GM21717 (cell line): ENCODE results near the gene QTRT2.

ENCODE experiments used
- ATAC-seq: cut with Tn5 transposase; IDR thresholded peaks from one replicate; pipeline ENCODE4 v1.9.1; 2021; ENCODE audit warnings: mild to moderate bottlenecking, moderate library complexity; ENCODE audit not compliant: unreplicated experiment

Gene QTRT2

GRCh38 chr3:114119776-114120175 is 63.2 kb downstream of the QTRT2 start:
- no peak for ATAC-seq

- no peak for ATAC-seq
Measured at GRCh38 chr3:114120211-114120610, 63.7 kb downstream of the QTRT2 start.

DNA sequence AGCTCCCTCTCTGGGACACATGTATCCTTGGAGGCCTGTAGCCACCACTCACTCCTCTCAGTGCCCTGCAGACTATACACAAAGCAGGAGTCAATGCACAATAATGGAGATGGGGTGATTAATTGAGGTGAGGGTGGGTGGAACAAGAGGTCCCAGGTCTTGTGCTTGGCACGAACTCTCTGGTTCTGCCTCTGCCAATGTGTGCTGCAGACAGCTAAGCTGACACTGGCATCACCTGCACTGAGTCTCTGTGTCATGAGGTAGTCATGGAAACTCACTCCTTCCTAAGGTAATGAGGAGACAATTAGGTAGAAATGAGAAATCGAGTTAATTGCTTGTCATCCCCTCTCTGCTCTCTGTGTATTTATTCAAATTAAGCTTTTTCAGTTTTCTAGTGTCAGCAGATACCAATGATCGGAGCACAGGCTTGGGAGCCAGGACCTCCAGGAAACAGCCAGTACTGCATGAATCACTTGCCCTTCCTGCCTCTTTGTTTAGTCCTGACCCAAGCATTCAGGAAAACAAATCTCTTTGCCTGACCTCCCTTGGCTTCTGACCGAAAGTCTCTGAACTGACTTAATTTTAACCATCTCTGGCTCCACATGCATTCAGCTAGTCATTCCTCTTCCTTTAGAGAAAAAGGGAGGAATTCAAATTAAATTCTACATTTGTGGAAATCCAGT is 65.6 kb downstream of the QTRT2 start:
- ATAC-seq: no peak

DNA sequence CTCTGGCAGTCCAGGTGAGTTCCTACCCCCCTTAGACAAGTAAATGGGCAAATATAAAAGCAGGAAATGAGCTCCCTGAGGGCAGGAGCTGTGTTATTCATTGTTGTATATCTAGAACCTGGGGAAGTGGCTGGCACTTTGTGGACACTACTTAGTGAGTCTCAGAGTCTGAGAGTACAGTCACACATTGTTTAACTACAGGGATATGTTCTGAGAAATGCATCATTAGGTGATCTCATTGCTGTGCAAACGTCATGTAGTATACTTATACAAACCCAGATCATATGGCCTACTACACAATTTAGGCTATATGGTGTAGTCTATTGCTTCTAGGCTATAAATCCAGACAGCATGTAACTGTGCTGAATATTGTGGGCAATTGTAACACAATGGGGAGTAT is 69.9 kb downstream of the QTRT2 start:
- no peak for ATAC-seq

DNA sequence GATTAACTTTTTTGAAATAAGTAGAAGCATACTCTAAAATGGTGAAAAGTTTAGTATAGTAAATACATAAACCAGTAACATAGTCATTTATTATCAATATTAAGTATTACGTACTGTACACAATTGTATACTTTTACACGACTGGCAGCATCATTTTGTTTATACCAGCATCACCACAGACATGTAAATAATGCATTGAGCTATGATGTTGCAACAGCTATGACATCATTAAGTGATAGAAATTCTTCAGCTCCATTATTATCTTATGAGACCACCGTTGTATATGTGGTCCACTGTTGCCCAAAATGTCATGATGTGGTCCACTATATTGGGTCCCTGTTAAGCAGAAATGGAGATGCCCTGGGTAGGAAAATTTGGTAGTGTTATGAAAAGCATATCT is 71.0 kb downstream of the QTRT2 start:
- no peak for ATAC-seq

DNA sequence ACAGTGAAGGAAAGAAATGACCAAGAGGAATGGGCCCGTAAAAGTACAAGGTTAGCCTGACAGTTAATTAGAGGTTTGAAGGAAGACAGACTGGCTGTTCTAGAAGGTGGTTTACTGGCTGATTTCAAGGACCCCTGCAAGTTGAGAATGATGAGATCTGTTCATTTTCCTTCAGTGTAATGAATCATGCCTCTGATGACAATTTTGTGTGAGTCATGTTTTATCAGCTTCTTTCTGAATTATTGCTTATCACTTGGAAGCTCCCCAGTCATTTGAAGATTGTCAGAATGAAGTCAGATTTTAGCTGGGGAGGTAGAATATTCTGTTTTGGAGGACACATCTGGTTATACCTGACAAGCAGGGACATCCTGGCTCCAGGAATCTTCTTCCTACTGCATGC is 71.7 kb downstream of the QTRT2 start:
- no peak for ATAC-seq

- no peak for ATAC-seq
Measured at GRCh38 chr3:114128826-114129225, 72.3 kb downstream of the QTRT2 start.

DNA sequence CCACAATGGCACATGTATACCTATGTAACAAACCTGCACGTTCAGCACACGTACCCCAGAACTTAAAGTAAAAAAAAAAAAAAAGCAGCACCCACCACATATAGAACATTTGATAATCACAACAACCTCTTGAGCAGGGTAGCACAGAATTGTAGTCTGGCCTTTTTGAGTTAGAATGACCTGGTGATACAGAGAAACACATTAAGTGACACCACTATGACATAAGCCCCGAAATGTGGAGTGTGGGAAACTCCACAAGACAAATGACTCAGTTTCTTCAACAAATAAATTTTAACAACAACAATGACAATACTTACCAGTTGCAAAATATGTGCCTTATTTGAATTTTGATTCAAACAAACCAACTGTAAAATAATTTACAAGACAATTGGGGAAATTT is 76.0 kb downstream of the QTRT2 start:
- ATAC-seq: no peak

DNA sequence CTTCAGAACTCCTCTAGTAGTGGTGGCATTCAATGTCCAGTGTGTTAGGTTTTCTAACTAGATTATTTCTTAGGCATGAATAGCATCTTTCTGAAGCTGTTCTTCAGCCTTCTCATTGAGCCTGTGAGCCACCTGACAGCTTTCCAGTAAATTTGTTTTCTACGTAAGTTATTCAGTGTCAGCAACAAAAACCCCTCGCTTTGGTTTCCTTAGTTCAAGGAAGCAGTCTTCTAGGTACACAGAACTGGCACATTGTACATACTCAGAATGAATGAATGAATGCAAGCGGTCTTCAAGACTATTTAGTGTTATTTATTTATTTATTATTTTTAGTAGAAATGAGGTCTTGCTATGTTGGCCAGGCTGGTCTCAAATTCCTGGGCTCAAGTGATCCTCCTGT is 77.4 kb downstream of the QTRT2 start:
- no peak for ATAC-seq
